ENCODE data around the gene C19orf85. TPM values are rescaled to one million over a fixed set of nuclear protein-coding genes. Genes with fewer than 3 reads are reported as not detected.

The C19orf85 gene
- total RNA-seq, 1 experiment from 2014 or later, result not detected

DNA sequence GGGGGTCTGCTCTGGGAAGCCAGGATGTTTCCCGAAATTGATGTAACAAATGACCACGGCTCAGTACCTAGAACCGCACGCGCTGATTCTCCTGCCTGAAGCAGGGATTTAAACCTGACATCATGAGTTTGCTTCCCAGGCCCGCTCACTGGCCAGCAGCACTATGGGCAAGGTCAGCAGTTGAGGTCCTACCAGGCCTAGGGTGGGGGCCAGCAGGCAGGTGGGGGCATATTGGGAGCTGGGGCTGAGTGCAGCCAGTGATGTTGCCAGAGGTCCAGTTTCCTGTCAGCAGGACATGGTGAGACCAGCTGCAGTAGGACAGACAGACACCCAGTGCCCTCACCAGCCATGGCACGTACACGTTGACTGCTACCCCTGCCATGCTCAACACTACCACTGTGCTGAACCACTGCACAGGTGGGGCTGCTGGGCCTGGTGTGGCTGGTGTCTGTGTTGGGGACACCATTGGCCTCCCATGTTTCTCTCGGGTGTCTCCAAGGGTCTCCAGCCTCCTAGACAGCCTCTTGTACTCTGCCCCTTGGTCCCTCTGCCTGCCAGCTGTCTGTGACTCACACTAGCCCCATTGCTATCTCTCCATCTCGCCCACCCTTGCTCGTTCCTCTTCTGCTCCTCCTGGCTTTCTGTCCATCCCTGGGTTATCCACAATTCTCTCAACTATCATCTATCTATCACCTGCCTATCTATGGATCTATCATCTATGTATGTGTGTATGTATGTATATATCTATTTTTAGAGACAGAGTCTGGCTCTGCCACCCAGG lies 1.1 kb upstream of the C19orf85 start:
- H3K27me3 ChIP-seq (ENCODE audit: low read length), result no peaks in the 10 kb centered on the region
- intact Hi-C loops (cut with micrococcal nuclease), result no loop called here
- H3K27ac ChIP-seq (ENCODE audit: low read length), result no peak overlapping the region
- TF ChIP-seq, protein P1, sequence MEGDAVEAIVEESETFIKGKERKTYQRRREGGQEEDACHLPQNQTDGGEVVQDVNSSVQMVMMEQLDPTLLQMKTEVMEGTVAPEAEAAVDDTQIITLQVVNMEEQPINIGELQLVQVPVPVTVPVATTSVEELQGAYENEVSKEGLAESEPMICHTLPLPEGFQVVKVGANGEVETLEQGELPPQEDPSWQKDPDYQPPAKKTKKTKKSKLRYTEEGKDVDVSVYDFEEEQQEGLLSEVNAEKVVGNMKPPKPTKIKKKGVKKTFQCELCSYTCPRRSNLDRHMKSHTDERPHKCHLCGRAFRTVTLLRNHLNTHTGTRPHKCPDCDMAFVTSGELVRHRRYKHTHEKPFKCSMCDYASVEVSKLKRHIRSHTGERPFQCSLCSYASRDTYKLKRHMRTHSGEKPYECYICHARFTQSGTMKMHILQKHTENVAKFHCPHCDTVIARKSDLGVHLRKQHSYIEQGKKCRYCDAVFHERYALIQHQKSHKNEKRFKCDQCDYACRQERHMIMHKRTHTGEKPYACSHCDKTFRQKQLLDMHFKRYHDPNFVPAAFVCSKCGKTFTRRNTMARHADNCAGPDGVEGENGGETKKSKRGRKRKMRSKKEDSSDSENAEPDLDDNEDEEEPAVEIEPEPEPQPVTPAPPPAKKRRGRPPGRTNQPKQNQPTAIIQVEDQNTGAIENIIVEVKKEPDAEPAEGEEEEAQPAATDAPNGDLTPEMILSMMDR (conservative IDR thresholded peaks at IDR 0.05; ENCODE audit: low read depth, low read length), result no peak
- TF ChIP-seq EZH2phosphoT487 (IDR thresholded peaks at IDR 0.05; ENCODE audit: borderline replicate concordance, low read length) (no peak), EZH2 (IDR thresholded peaks at IDR 0.05; ENCODE audit: low read length, unreplicated experiment) (no peak)
- H3K4me1 ChIP-seq (ENCODE audit: insufficient read depth, low read length), result peaks cover 14% of the 10 kb centered on the region
- no peak overlapping the region for H2AFZ ChIP-seq (ENCODE audit: low read length)
- BruUV-seq (replicated peaks), result no TSS peak
- peaks cover 1% of the 10 kb centered on the region; the same call in 1 of the 2 replicates for H4K20me1 ChIP-seq (ENCODE audit: low read length)
- H3K9me3 ChIP-seq (ENCODE audit: low read length), result no peaks in the 10 kb centered on the region
- H3K4me3 ChIP-seq (ENCODE audit: low read length), result no peak overlapping the region
- H3K9ac ChIP-seq (ENCODE audit: low read length), result no peak overlapping the region
- peaks cover 8% of the 10 kb centered on the region for H3K79me2 ChIP-seq (ENCODE audit: low read length)
- H3K9me2 ChIP-seq (replicated peaks; ENCODE audit: low read length), result no peaks in the 10 kb centered on the region
- no peak overlapping the region for H3K4me2 ChIP-seq (ENCODE audit: low read length)
- no peaks in the 10 kb centered on the region for H3K36me3 ChIP-seq (ENCODE audit: low read depth, low read length)
- no peak for ATAC-seq
- ChIA-PET POLR2A (ENCODE audit: unreplicated experiment) (no interaction called here), CTCF (interaction anchor here (0.7 kb wide), 1 partner anchor 166 kb away, joined by 3 read pairs; no protein-coding TSS in a partner anchor)
- DNase-seq, result no peak
- H3F3A ChIP-seq (ENCODE audit: low read length, unreplicated experiment), result no peaks in the 10 kb centered on the region

DNA sequence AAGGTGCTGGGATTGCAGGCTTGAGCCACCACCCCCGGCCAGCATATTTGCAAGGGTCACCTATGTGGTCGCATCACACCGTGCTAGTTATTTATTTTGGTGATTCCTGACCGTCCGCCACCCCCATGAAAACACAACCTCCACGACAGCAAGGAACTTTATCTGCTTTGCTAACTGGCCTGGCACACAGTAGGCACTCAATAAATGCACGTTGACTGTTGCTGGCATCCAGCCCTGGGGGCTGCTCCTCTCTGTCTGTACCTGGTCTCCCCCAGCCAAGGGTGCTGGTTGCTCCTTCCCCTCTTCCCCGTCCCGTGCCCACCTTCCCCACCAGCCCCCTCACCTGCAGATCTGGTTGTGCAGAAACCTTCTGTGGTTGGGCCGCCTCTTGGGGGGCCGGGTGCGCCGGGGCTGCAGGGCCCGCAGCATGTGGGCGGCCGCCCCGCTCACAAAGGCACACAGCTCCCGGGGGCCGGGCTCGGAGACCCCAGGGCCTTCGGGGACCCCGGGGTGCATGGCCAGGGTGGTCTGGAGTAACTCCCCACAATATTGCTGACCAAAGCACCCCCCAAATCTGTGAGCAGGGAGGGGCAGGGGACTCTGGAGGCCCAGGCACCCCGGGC lies 401 bp downstream of the C19orf85 start:
- Histone ChIP-seq H2AFZ (ENCODE audit: low read length) (no peak overlapping the region), H3K27ac (ENCODE audit: low read length) (no peak overlapping the region), H3K27me3 (ENCODE audit: low read length) (no peaks in the 10 kb centered on the region), H3K4me2 (ENCODE audit: low read length) (no peak overlapping the region), H3K4me3 (ENCODE audit: low read length) (no peak overlapping the region), H3F3A (ENCODE audit: low read length, unreplicated experiment) (no peaks in the 10 kb centered on the region), H3K9ac (ENCODE audit: low read length) (no peak overlapping the region), H3K36me3 (ENCODE audit: low read depth, low read length) (no peaks in the 10 kb centered on the region), H4K20me1 (ENCODE audit: low read length) (peaks cover 6% of the 10 kb centered on the region; the same call in 1 of the 2 replicates), H3K79me2 (ENCODE audit: low read length) (peaks cover 23% of the 10 kb centered on the region), H3K9me2 (replicated peaks; ENCODE audit: low read length) (no peaks in the 10 kb centered on the region), H3K4me1 (ENCODE audit: insufficient read depth, low read length) (peaks cover 19% of the 10 kb centered on the region), H3K9me3 (ENCODE audit: low read length) (no peaks in the 10 kb centered on the region)
- TF ChIP-seq EZH2phosphoT487 (IDR thresholded peaks at IDR 0.05; ENCODE audit: borderline replicate concordance, low read length) (no peak), EZH2 (IDR thresholded peaks at IDR 0.05; ENCODE audit: low read length, unreplicated experiment) (no peak)
- TF ChIP-seq, protein P1 (conservative IDR thresholded peaks at IDR 0.05; ENCODE audit: low read depth, low read length), result no peak
- ChIA-PET CTCF (no interaction called here), POLR2A (ENCODE audit: unreplicated experiment) (no interaction called here)
- BruUV-seq (replicated peaks), result no TSS peak
- intact Hi-C loops (cut with micrococcal nuclease), result loop anchor here (5.0 kb wide), 1 partner anchor 168 kb away; no protein-coding TSS in a partner anchor
- no peak for ATAC-seq
- DNase-seq, result no peak

Measured in PC-3 (cell line).